ENCODE data around the gene CC2D2B.
A peak's percentile ranks its signal among the peaks of the same experiment; 100 is the strongest.
"Not testable (repeated sequence)": the region's sequence is repeated elsewhere in the genome, so short reads cannot be mapped to it uniquely, and the experiment has no call there.

Gene CC2D2B

GRCh38 chr10:96014473-96015102, 106.8 kb downstream of the CC2D2B start:
- no peak for DNase-seq

DNA sequence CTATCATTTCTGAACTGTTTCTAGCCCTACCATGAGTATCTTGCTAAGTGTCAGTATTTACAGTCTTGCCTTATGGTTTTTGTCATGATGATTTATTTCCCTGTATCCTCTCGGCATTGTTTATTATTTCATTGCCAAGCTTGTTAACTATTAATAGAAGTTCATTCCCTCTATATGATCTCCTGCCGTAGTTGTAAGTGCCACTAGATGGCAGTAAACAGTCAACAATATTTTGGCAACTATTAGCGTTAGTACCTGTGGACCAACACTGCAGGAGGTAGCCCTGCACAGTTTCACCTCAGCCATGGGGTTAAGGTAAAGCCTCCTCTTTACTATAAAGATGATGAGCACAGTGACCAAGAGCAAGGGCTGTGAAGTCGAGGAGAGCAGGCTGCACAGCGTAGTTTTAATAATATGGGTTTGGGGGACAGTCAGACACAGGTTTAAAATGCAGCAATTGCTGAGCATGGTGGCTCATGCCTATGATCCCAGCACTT, 109.5 kb downstream of the CC2D2B start:
- DNase-seq: peak in 7 of 51 donors; percentile 1 to 34 (median 3)

- DNase-seq: no peak
These were observed 113.6 kb downstream of the CC2D2B start for GRCh38 chr10:96021332-96021731.

DNA sequence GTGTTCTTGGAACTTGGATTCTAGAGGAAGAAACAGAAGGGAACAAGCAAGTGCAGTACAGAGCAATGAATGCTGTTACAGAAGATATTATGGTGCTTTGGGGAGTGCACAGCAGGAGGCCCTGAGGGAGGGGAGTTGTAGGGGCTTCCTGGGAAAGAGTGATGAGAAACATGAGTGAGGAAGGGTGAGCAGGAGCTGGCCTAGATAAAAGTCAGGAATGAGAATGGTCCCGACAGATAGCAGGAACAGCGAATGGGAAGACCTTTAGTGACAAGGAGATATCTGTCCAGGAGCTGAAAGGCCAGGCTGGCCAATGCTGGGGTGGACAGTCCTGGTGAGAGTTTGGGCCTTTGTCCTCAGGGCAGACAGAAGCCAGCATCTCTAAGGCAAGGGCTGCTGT, 115.0 kb downstream of the CC2D2B start:
- no peak for DNase-seq

DNA sequence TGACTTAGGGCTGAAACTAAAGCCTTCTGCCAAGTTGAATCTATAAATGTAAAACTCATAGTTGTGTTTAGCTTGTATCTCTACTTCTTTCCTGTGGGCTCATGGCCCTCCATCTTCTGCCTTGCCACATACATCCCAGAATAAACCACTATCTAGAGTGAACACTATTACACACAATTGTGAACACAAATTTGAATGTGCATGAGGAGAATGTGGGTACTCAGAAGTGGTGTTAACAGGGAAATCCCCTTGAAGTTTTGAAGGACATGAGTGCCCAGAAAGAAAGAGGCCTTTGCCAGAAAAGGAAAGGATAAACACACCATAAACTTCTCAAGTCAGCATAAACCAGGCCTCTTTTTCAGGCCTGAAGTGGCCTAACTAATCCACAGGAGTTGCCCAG, 115.4 kb downstream of the CC2D2B start:
- no peak for DNase-seq

DNA sequence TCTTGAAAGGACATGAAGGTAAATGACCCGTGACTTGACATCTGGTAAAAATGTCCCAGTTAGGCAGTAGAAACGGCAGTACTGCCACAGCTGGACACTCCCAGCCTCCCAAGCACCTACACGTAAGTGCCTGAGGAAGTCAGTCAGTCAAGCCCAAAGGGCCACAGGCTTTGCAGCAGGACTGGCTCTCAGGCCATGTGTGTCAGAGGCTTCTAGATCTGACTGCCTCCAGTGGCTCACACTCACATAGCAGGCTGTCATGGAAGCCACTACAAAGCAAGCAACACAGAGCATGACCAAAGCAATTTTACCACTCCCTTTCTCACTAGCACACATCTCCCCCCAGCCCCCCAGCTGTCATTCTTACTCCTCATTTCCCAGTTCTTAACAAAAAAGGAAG, 117.8 kb downstream of the CC2D2B start:
- no peak for DNase-seq

DNA sequence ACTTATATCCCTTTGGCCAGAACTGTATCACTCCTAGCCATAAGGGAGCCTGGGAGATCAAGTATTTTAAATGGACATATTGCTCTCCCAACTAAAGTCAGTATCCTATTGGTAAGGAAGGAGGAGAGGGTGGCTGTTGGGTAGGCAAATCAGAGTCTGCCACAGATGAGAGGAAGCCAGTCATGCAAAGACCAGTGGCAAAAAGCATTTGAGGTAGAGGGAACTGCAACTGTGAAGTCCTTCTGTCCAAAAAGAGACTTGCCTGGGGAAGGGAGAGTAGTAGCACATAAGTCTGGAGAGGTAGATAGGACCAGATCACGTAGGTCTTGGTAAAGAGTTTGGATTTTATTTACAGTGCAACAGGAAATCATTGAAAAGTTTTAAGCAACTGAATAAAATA, 126.8 kb downstream of the CC2D2B start:
- DNase-seq: no peak

- DNase-seq: no peak
These were observed 131.0 kb downstream of the CC2D2B start for GRCh38 chr10:96038476-96039387.

- DNase-seq: no peak
These were observed 133.4 kb downstream of the CC2D2B start for GRCh38 chr10:96041146-96041545.

- peak in 50 of 51 donors; percentile 22 to 87 (median 72) for DNase-seq
These were observed 135.5 kb downstream of the CC2D2B start, which contains the start of gene CCNJ for GRCh38 chr10:96043033-96043892. TSS of gene CCNJ (plus strand) at chr10:96043583. CDS start at chr10:96044394, 811 bp downstream.

- peak in 45 of 51 donors; percentile 3 to 79 (median 39) for DNase-seq
These were observed 136.3 kb downstream of the CC2D2B start for GRCh38 chr10:96043893-96044715.

- peak in 1 of 51 donors; percentile 34 for DNase-seq
These were observed 137.0 kb downstream of the CC2D2B start for GRCh38 chr10:96044736-96045135.

DNA sequence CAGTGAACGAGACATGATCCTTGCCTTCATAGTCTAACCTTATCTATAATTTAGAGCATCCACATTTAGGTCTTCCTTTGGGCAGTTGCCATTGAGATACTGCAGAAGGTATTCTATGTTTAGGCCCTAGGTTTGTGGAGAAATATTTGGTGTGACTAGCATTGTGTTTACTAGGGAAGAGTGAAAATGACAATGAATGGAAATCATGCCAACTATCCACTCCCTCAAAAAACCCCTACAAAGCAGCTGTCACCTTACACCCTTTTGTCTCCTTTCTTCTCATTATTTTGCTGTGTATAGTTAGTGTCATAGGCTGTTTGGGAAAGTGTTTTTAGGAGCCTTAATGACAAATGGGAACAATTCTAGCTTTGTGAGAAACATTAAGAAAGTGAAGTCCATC, 138.8 kb downstream of the CC2D2B start:
- DNase-seq: no peak

DNA sequence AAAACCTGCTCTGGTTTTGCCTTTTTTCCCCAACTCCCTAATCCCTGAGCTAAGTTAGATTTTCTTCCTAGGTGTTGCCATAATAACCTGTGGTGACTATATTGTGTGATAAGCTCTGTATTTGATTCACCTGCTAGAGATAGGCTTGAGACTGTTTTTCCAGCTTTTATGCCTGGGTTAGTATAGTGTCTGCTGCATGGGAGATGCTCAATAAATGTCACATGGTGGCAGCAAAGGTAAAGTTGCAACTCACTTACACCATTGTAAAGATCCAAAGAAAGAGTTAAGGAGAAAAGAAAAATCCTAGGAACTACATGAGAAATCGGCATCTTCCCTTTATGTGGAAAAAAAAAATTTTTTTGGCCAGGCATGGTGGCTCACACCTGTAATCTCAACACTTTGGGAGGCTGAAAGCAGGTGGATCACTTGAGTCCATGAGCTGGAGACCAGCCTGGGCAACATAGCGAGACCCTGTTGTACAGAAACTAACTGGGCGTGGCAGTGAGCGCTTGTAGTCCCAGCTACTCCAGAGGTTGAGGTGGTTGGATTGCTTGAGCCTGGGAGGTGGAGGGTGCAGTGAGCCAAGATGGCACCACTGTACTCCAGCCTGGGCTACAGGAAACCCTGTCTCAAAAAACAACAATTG, 139.4 kb downstream of the CC2D2B start:
- DNase-seq: no peak

DNA sequence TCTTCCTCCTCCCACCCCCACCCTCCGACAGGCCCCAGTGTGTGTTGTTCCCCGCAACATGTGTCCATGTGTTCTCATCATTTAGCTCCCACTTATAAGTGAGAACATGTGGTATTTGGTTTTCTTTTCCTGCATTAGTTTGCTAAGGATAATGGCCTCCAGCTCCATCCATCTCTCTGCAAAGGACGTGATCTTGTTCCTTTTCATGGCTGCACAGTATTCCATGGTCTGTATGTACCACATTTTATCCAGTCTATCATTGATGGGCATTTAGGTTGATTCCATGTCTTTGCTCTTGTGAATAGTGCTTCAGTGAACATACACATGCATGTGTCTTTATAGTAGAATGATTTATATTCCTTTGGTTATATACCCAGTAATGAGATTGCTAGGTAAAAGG, 140.2 kb downstream of the CC2D2B start:
- DNase-seq: not testable (repeated sequence)

GRCh38 chr10:96049340-96049739, 141.6 kb downstream of the CC2D2B start:
- DNase-seq: no peak

GRCh38 chr10:96053985-96054384, 146.2 kb downstream of the CC2D2B start:
- DNase-seq: no peak

DNA sequence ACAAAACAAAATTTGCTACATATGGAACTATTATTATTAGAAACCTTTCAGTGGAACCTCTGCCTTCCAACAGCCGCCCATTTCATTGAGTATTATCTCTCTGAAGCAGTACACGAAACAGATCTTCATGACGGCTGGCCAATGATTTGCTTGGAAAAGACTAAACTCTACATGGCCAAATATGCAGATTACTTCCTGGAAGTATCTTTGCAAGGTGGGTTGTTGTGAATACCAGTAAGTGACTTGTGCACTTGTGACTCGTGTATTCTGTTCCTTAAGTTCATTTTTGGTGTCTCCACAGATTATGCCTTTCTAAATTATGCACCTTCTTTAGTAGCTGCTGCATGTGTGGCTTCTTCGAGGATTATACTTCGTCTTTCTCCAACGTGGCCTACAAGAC, 149.0 kb downstream of the CC2D2B start:
- DNase-seq: no peak

GRCh38 chr10:96061232-96061631, 153.5 kb downstream of the CC2D2B start:
- no peak for DNase-seq

DNA sequence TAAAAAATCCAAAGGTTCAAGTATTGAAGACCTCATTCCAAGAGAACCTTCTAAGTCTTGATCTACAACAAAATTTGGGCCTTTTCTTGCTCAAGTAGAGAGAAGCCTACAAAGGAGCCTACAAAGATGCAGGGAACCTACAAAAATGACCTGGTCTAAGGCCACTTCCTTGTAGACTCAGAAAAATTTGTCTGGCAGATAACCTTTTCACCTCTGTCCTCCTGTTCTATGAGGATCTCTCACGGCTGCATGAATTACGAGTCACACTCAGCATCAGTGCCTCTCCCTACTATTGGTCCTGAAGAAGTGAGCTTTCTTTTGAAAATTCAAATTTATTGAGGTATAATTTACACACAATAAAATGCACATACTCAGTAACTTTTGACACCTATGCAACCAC, 164.9 kb downstream of the CC2D2B start:
- DNase-seq: no peak
